ENCODE measurements around the gene CCDC50.

GRCh38 chr3:191420771-191421170, 91.6 kb downstream of the CCDC50 start:
- TF ChIP-seq EZH2 (IDR thresholded peaks at IDR 0.05; ENCODE audit: borderline replicate concordance, low read depth, low read length, severe bottlenecking) (no peak), CTCF (IDR thresholded peaks at IDR 0.05; ENCODE audit: borderline replicate concordance, extremely low read depth, low read length, poor library complexity, severe bottlenecking) (no peak)
